SU-DHL-6 (cell line): Measurements from ENCODE around the gene RASD1.

Source experiments
- H2AFZ ChIP-seq: fragments of 200-600 bp; sonication (generic); 2 replicates; pipeline ENCODE4 v1.6.1; 2014; ENCODE audit warnings: low read depth, mild to moderate bottlenecking, moderate library complexity, mixed read lengths, antibody characterized with exemption, low read length; ENCODE audit not compliant: severe bottlenecking
- H3F3A ChIP-seq: fragments of 200-600 bp; shearing (Covaris generic); 2 replicates; pipeline ENCODE4 v1.6.0; 2016; ENCODE audit warnings: antibody characterized with exemption, mild to moderate bottlenecking; ENCODE audit not compliant: insufficient read depth
- H3K27ac ChIP-seq: fragments of 200-600 bp; sonication (generic); 2 replicates; pipeline ENCODE4 v1.5.1; 2016; ENCODE audit warnings: low read depth, mild to moderate bottlenecking, low read length, moderate library complexity, mixed read lengths
- H3K27me3 ChIP-seq: fragments of 200-600 bp; sonication (generic), shearing (Covaris generic); 2 replicates; pipeline ENCODE4 v1.6.0; 2014; ENCODE audit warnings: mild to moderate bottlenecking, low read length
- H3K36me3 ChIP-seq: fragments of 200-600 bp; sonication (generic); 2 replicates; pipeline ENCODE4 v1.6.1; 2014; ENCODE audit warnings: mild to moderate bottlenecking, low read length, mixed read lengths
- H3K4me2 ChIP-seq: fragments of 300-600, 200-600 bp; shearing (Covaris generic), sonication (generic); 2 replicates; pipeline ENCODE4 v1.6.0; 2014; ENCODE audit warnings: low read length, low read depth, mild to moderate bottlenecking; ENCODE audit not compliant: poor library complexity, severe bottlenecking
- H3K4me3 ChIP-seq: fragments of 200-600 bp; sonication (generic); 2 replicates; pipeline ENCODE4 v1.5.1; 2014; ENCODE audit warnings: antibody characterized with exemption, low read length, mild to moderate bottlenecking, mixed read lengths; ENCODE audit not compliant: insufficient read depth, poor library complexity, severe bottlenecking
- H3K79me2 ChIP-seq: fragments of 200-600 bp; sonication (generic); 2 replicates; pipeline ENCODE4 v1.6.1; 2014; ENCODE audit warnings: mild to moderate bottlenecking, low read length, moderate library complexity; ENCODE audit not compliant: insufficient read depth
- H3K9ac ChIP-seq: fragments of 200-600 bp; sonication (generic); 2 replicates; pipeline ENCODE4 v1.7.0; 2014; ENCODE audit warnings: mild to moderate bottlenecking, low read length
- H3K9me2 ChIP-seq: fragments of 200-600 bp; sonication (generic); replicated peaks from 2 replicates; pipeline ENCODE4 v1.6.1; 2014; ENCODE audit warnings: low read length; ENCODE audit not compliant: insufficient read depth
- H3K9me3 ChIP-seq: fragments of 200-600 bp; sonication (generic); 2 replicates; pipeline ENCODE4 v1.6.1; 2014; ENCODE audit warnings: low read length, mixed read lengths; ENCODE audit not compliant: insufficient read depth
- H4K20me1 ChIP-seq: fragments of 200-600 bp; sonication (generic); 2 replicates; pipeline ENCODE4 v1.6.1; 2014; ENCODE audit warnings: low read depth, mild to moderate bottlenecking, antibody characterized with exemption, low read length, moderate library complexity, mixed read lengths
- CTCF ChIP-seq: fragments of 200-600 bp; sonication (generic); IDR thresholded peaks from one replicate; pipeline ENCODE4 v1.5.1; 2017; ENCODE audit warnings: antibody characterized with exemption, mild to moderate bottlenecking, low read length, moderate library complexity; ENCODE audit not compliant: insufficient read depth, poor library complexity, severe bottlenecking
- EZH2phosphoT487 ChIP-seq: fragments of 200-600 bp; sonication (generic), shearing (Covaris generic); conservative IDR thresholded peaks from 2 replicates; pipeline ENCODE4 v1.6.1; 2018; ENCODE audit warnings: mild to moderate bottlenecking, antibody characterized with exemption, low read length, moderate library complexity, mixed read lengths

The RASD1 gene

GRCh38 chr17:17496189-17497064, at the start of gene RASD1:
TSS of gene RASD1 (minus strand) at chr17:17496395. CDS start at chr17:17496181, 214 bp downstream.
- Histone ChIP-seq H3K27ac (no peak within 1 kb of the TSS), H3K79me2 (no peaks in the 10 kb centered on the region), H3K9me3 (no peaks in the 10 kb centered on the region), H3K9ac (peak within 1 kb of the TSS; percentile 34; the same call in 1 of the 2 replicates), H3K36me3 (no peaks in the 10 kb centered on the region), H4K20me1 (no peaks in the 10 kb centered on the region; the same call in 1 of the 2 replicates), H3K4me3 (peak within 1 kb of the TSS; percentile 42), H3K9me2 (no peaks in the 10 kb centered on the region), H2AFZ (peak within 1 kb of the TSS; percentile 48), H3F3A (no peaks in the 10 kb centered on the region), H3K27me3 (no peaks in the 10 kb centered on the region), H3K4me2 (peak within 1 kb of the TSS; percentile 61)
- peak; percentile 89 for TF ChIP-seq CTCF
- no peak for TF ChIP-seq EZH2phosphoT487

- H3K79me2 ChIP-seq = no peaks in the 10 kb centered on the region
- TF ChIP-seq EZH2phosphoT487 = no peak
- no peak for TF ChIP-seq CTCF
- no peak overlapping the region for H3K9ac ChIP-seq
- no peak overlapping the region for H3K4me3 ChIP-seq
- H4K20me1 ChIP-seq = no peaks in the 10 kb centered on the region; the same call in 1 of the 2 replicates
- H3K4me2 ChIP-seq = no peak overlapping the region
- H3K36me3 ChIP-seq = no peaks in the 10 kb centered on the region
- H3K27ac ChIP-seq = no peak overlapping the region
- H3F3A ChIP-seq = no peaks in the 10 kb centered on the region
- H3K9me3 ChIP-seq = no peaks in the 10 kb centered on the region
- no peaks in the 10 kb centered on the region for H3K27me3 ChIP-seq
- H2AFZ ChIP-seq = no peak overlapping the region
- H3K9me2 ChIP-seq = no peaks in the 10 kb centered on the region
Observed at GRCh38 chr17:17545984-17546383, 49.8 kb upstream of the RASD1 start.

GRCh38 chr17:17545031-17545820, 49.0 kb upstream of the RASD1 start:
- no peaks in the 10 kb centered on the region for H3K9me2 ChIP-seq
- no peak overlapping the region for H3K9ac ChIP-seq
- H3K79me2 ChIP-seq = no peaks in the 10 kb centered on the region
- no peaks in the 10 kb centered on the region; the same call in 1 of the 2 replicates for H4K20me1 ChIP-seq
- no peak overlapping the region for H3K27ac ChIP-seq
- H3K27me3 ChIP-seq = no peaks in the 10 kb centered on the region
- H3K9me3 ChIP-seq = no peaks in the 10 kb centered on the region
- no peaks in the 10 kb centered on the region for H3F3A ChIP-seq
- H3K4me2 ChIP-seq = no peak overlapping the region
- no peak overlapping the region for H2AFZ ChIP-seq
- H3K36me3 ChIP-seq = no peaks in the 10 kb centered on the region
- TF ChIP-seq EZH2phosphoT487 (no peak), CTCF (no peak)
- H3K4me3 ChIP-seq = no peak overlapping the region
